GM12891 (cell line): ENCODE measurements around the gene CCDC188.

Experiments used
- POLR2A ChIP-seq: IDR thresholded peaks from 2 replicates; pipeline ENCODE4 v1.6.1; 2011; ENCODE audit warnings: low read depth, low read length, control low read depth
- POLR2AphosphoS5 ChIP-seq: IDR thresholded peaks from 2 replicates; pipeline ENCODE4 v1.6.1; 2011; ENCODE audit warnings: low read depth, low read length, control low read depth

- no peak for TF ChIP-seq POLR2A
- no peak for TF ChIP-seq POLR2AphosphoS5
Measured at GRCh38 chr22:20143883-20144665, 6.8 kb downstream of the CCDC188 start.
